GM21367 (cell line): Measurements from ENCODE around the gene SLC2A1.
A peak's percentile ranks its signal among the peaks of the same experiment; 100 is the strongest.

Experiments
- ATAC-seq: cut with Tn5 transposase; IDR thresholded peaks from one replicate; pipeline ENCODE4 v1.9.1; 2021; ENCODE audit not compliant: unreplicated experiment

Gene SLC2A1

DNA sequence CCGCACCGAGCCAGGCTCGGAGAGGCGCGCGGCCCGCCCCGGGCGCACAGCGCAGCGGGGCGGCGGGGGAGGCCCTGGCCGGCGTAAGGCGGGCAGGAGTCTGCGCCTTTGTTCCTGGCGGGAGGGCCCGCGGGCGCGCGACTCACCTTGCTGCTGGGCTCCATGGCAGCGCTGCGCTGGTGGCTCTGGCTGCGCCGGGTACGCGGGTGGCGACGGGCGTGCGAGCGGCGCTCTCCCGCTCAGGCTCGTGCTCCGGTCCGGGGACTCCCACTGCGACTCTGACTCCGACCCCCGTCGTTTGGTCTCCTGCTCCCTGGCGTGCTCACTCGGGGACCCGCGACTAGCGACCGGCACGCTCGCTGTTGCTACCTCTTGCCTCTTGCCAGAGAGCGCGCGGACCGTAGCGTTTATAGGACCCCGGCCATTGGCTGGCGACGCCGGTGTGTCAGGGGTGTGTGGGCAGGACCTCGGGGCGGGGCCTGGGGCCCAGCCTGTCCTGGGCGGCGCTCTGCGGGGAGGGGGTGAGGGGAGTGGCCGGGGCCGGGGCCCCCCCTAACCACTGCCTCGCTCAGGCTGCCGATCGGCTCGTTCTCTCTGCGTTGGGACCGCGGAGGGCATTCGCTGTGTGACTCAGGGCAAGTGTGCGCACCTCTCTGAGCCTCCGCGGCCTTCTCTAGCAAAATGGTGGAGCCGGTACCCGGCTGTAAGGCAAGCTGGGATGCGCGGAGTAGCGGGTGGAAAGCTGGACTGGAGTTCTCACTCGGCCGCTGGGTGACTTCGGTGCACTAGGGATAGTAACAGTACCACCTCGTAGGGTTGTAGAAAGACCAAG, at the start of gene SLC2A1:
Gene SLC2A1 (minus strand): TSS at position 381 of the 832 bp plus-strand sequence. CDS start 217 bp downstream, at position 164.
- peak; percentile 68 for ATAC-seq

DNA sequence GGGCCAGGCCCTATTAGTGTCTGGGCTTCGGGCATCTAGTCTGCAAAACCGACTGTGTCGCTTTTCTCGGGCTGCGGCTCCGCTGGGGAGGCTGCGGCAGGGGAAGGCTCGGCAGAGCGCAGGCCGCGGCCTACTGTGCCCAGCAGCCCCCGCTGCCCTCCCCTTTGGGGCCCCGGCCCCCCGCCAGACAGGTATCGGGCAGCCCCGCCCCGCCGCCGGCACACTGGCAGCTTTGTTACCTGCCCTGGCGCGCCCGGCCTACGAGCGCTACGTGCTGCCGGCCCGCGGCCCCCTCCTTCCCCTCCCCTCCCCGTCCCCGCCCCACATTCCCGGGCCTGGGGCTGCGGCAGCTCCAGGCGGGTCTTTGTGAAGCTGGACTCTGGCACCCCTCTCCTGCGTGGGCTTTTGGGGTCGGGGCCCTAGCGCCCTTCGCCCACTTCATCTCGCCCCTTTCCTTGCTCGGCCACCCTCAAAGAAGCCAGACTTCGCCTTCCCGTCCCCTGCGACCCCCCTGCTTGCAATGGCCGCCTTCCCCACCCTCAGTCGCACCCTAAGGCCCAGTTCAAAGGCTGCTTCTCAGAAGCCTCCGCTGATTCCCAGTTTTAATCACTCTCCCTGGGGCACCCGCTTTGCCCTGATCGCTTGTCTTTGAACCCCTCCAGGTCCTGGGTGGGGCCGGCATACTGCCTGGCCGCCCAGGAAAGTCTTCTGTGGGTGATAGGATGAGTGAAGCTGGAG, 48.9 kb upstream of the SLC2A1 start:
- no peak for ATAC-seq

DNA sequence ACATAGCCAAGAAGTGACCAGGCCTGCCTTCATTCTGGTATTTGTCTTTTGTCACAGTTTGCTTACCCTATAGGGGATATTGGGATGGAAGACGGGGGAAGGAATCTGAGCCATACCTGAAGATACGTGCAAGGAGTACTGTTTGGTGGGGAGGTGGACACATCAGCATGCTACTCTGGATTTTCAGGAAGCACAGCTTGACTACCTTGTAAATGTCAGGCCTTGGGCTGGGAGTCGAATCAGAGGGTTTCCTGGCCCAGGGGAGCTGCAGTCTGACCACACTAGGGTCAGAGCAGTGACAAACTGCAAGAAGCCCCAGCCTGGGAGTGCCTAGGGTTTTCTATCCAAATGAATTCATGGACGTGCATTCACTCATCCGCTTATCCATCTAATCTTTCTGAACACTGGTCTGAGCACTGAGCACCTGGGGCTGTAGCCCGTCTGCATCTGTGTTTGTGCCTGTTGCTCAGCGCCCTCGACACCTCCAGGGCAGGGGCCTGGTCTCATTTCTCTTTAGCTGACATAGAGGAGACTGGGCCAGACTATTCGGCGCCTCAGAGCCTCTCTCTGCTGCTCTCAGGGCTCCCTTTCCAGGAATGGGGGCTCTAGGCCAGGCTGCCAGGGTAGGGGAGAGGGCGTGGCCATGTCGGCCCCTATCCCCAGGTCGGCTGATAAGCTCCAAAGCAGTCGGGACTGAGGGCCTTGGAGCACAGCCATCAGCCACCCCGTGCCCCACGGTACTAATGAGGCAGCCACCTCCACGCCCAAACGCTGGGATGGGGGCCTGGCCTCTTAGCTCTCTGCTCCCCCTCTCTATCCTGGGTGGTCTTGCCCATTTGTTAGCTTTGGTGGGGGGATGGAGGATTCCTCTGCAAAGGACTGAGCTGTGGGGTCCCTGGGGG, 47.0 kb upstream of the SLC2A1 start:
- ATAC-seq: no peak

DNA sequence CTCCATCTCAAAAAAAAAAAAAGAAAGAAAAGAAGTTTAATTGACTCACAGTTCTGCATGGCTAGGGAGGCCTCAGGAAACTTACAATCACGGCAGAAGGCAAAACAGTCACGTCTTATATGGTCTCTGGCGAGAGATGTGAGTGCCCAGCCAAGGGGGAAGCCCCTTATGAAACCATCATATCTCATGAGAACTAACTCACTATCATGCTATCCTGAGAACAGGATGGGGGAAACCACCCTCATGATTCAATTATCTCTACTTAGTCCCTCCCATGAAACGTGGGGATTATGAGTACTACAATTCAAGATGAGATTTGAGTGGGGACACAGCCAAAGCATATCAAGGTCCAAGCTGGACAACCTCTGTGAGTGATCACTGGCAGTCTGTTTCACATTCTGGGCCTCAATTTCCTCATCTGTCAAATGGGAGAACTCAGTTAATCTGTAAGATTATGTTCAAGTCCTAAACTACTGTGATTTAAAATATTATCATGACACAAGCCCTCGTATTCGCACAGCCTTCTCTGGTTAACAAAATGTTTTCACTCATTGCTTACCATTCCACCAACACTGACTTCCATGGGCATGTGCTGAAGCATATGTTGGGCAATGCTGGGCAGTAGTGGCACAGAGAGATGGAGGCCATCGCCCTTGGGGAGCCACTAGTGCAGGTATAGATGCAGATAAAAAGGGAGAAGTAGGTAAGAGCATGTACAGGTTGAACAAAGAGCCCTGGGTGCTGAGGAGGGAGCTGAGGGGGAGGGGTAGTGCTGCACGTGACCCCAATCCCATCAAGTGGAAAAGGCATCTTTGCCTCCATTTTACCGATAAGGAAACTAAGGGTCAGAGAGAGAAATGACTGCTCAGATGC, 46.2 kb upstream of the SLC2A1 start:
- ATAC-seq: no peak

DNA sequence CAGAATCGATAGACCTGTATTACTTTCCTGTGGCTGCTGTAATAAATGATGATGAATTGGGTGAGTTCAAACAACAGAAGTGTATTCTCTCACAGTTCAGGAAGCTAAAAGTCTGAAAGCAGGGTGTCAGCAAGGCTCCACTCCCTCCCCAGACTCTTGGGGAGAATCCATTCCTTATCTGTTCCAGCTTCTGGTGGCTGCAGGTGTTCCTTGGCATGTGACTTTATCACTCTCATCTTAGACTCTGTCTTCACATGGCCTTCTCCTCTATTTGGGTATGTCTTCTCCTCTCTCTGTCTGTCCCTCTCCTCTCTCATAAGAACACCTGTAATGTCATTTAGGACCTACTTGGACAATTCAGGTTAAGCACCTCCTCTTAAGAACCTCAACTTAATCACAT, 44.1 kb upstream of the SLC2A1 start:
- ATAC-seq: no peak

DNA sequence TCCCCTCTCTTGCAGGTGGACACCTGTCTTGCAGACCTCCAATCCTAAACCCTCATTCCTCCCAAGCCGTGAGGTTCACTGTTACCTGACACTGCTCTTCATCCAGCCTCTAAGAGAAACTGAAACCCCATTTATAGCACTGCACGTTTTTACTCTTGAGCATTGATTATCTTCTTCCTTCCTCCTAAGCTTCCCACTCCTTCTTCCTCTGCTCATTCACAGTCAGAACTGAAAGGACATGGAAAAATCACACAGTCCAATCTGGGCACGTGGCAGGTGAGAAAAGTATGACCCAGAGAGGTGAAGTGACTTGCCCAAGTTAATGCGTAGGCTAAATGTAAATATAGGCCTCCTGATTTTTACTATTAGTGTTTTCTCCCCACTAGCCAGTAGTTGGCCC, 43.4 kb upstream of the SLC2A1 start:
- ATAC-seq: no peak

DNA sequence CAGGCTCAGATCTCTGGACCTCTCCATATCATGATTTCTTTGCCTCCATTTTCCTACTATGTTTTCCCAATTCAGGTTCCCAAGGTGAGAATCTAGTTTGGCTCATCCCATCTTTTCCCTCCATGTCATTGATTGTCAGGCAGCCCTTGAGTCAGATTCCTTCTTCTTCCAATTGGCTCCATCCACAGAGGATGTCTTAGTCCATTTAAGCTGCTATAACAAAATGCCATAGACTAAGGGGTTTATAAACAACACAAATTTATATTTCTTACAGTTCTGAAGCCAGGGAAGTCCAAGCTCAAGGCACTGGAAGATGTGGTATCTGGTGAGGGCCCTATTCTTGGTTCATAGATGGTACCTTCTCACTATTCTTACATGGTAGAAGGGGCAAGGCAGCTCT, 42.8 kb upstream of the SLC2A1 start:
- ATAC-seq: no peak

DNA sequence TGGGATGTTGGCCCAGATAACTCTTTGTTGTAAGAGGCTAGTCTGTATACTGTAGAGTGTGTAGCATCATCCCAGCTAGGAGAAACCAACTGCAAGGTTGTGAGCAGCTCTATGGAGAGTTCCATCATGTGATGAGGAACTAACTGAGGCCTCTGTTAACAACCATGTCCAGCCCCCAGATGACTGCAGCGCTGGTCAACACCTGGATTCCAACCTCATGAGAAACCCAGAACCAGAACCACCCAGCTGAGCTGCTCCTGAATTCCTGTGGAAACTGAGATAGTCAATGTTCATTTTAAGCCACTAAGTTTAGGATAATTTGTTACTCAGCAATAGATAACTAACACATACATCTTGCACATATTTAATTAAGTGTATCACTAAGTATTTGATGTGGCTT, 41.6 kb upstream of the SLC2A1 start:
- no peak for ATAC-seq

DNA sequence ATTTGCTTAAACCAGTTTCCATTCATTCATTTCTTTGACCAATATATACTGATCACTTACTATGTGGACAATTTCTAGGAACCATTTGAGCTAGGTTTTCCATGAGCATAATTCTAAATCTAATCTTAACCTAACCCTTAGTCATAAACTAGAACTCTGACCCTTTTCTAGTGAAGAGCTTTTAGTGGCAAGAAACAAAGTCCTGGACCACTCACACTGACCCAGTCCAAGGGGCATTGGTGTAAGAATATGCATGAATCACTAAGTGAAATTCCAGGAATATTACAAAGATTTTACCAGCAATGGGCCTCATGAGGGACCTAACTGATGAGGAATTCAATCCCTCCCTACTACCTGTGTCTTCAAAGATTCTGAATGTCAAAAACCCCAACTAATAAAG, 40.6 kb upstream of the SLC2A1 start:
- ATAC-seq: no peak

DNA sequence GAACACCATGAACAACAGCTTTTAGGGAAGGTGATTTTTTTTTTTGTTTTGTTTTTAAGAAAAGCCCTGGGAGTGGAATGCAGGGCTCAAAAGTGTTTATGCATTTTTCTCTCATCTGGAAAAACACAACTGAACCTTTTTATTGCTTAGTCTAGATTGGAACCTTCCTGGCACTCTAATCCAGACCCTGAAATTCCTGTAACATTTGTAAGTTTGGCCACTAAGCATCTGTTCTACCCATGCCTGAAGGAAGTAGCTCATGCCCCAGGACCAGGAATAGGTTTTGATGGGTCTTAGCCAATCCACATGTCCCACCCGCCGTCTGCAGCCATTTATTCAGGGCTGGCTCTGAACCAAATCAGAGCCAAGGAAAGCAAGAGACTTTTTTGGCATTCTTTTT, 39.7 kb upstream of the SLC2A1 start:
- no peak for ATAC-seq

DNA sequence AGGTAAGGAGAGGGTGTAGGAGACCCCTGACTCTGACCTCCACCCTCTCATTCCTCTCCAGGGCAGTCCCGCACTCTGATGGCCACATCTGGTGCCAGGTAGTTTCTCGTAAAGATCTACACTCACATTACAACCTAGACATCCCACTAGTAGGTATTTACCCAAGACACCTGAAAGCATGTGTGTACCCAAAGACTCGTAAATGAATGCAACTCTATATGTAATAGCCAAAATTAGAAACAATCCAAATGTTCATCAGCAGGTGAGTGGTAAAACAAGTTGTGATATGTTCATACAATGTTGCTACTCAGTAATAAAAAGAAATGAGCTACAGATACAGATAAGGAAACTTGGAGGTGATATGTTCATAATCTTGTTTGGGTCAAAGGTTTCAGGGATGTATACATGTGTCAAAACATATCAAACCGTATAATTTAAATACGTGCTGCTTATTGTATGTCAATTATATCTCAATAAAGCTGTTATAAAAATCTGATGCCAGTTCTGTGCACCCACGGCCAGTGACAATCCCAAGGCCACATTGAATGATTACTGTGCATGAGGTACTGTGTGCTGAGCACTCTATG, 37.8 kb upstream of the SLC2A1 start:
- ATAC-seq: no peak

DNA sequence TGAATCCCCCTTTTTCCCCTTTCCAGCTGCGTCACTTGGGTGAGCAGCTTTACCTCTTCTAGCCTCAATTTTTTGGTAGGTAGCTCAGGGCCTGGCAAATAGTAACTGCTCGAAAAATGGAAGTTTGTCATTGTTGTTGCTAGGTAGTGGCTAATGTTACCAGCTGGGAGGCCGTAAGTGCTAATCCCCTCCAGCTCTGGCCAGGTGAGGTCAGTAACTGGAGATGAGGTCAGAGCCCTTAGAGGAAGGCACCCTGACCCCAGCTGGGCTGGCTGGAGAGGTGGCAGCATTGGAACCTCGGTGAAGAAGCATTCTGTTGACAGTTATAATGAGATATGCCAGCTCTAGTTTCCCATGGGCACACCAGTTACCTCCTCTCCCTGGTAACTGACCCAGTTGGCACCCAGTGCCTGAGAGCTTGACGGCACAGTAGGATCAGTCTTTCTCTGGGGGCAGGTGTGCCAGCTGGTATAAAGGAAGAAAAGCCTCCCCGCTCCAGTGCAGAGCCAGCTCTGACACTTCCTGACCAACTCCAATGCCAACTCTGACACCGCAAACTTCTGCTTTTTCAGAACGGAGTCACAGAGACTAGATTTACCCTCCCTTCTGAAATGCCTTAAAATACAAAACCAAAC, 35.0 kb upstream of the SLC2A1 start:
- no peak for ATAC-seq

DNA sequence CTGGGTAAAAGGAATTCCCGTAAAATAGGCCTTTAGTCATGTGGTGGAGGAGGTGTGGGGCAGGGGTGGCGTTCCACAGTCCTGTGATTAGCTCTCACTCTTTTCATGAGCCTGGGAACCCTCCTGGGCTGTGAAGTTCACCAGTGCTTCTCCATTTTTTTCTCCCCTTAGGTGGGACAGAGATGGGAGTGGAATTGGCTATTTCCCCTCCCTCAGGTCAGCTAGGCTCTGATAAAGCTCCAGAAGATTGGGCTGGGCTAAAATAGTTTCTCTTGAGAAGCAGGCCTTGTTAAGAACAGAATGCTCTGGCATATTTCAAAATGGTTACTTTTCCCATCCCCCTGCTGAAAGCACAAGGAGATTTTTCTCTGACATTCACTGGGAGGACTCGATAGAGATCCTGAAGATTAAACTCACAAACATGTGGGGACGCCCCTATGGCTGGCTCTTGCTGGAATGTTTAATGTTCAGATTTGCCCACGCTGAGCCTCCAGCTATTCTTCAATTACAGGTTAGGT, 33.4 kb upstream of the SLC2A1 start:
- no peak for ATAC-seq

DNA sequence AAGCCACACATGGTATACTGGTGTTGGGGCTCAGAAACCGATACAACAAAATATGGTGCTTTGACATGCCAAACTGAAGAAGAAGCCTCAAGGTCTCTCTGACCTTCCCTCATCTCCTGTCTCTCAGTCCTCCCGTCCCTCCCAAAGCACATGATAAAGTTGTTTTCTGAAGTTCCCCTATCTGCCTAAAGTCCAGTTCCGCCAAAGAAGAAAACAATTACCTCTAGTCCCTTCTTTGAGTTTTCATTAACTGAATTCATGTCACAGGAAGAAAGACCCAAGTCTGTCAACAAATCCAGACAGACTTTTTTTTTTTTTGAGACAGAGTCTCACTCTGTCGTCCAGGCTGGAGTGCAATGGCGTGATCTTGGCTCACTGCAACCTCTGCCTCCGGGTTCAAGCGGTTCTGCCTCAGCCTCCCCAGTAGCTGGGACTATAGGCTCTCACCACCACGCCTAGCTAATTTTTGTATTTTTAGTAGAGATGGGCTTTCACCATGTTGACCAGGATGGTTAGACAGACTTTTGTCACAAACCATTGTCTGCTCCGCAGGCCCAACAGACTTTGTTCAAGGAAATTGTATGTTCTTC, 32.2 kb upstream of the SLC2A1 start:
- no peak for ATAC-seq

DNA sequence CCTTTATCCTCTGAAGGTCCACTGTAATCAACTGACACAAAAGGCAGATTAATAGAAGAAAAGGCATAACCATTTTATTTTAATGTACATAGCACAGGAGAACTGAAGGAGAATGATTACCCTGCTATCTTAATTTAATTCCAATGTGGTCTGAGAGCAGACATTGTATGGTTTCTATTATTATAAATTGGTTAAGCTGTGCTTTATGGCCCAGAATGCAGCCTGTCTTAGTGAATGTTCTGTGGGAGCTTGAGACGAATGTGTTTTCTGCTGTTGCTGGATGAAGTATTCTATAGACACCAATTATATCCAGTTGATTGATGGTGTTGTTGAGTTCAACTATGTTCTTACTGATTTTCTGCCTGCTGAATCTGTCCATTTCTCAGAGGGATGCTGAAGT, 25.0 kb upstream of the SLC2A1 start:
- ATAC-seq: no peak

DNA sequence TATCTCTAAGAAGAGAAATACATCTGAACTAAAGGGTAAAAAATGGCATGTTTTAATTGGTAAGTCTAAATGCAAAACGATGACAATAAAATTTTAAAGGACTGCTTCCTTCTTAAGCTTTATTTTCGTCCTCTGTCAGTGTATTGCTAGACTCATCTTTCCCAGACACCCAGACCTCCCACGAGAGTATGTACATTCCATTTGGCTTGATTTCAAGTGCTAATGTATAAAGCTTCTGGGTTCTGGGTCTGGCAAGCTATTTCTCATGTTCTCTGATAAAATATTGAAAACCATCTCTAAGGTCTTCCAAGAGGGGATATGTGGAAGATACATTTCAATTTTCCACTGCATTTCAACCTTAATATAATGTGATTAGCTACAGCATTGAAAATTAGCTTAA, 24.6 kb upstream of the SLC2A1 start:
- no peak for ATAC-seq

DNA sequence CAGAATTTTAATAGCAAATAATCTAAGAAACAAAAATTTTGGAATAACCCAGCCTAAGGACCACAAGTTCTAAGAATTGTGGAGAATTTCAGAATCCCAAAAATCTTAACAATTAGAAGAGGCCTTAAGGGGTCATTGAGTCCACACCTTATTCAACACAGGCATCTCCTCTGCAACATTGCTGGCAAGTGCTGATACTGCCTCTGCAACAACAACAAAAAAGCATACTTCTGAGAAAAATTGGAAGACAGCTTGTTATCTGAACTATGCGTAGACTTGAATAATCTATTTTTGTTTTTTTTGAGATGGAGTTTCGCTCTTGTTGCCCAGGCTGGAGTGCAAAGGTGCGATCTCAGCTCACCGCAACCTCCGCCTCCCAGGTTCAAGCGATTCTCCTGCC, 24.0 kb upstream of the SLC2A1 start:
- no peak for ATAC-seq

DNA sequence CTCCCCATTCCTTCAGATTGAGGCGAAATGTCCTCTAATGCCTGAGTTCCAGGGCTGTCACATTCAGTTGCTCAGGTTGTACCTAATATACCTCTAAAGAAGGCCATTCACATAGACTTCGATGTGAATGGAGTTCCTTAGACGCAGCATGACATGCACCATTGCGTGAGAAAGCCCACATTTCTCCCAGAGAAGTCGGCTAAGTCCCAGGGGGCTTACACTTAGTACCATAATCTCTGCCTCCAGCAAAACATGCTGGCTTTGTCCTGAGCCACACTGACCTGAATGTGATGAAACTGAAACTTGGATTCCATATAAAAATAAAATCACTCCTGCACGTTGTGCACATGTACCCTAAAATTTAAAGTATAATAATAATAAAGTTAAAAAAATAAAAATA, 23.2 kb upstream of the SLC2A1 start:
- ATAC-seq: no peak

DNA sequence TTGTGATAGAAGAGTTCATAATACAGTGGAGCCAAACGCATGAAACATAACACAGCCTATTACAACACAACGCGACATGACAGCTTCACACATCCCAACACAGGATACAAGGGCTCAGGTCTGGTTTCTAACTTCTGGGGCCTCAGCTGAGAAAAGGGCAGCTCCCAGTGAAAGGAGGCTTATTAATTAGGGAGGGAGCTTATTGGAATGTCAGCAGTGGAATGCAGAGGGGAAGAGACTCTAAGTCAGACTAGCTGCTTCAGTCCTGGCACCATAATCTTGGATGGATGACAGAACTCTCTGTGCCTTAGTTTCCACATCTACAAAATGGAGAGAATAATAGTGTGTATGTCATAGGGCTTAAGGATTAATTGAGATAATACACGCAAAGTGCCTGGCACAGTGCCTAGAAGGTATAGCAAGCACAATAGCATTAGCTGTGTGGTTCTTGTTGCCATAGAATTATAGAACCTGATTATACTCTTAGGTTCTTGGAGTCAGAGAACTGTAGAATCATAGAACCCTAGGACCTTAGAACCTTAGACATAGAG, 22.7 kb upstream of the SLC2A1 start:
- ATAC-seq: no peak
